HEK293 (cell line): ENCODE results near the gene SSBP2.

Source experiments
- CTCF ChIP-seq: fragments of 450-650 bp; formaldehyde crosslinking; IDR thresholded peaks from 2 replicates; pipeline ENCODE4 v1.5.1; 2016; ENCODE audit warnings: missing biosample characterization, missing genetic modification characterization
- KLF1 ChIP-seq: fragments of 450-650 bp; formaldehyde crosslinking; IDR thresholded peaks from 2 replicates; pipeline ENCODE4 v1.5.1; 2016; ENCODE audit warnings: missing biosample characterization, missing genetic modification characterization
- KLF9 ChIP-seq: fragments of 450-650 bp; formaldehyde crosslinking; IDR thresholded peaks from 2 replicates; pipeline ENCODE4 v1.5.1; 2016; ENCODE audit warnings: missing biosample characterization, missing genetic modification characterization, low read depth
- TSHZ1 ChIP-seq: fragments of 450-650 bp; formaldehyde crosslinking; IDR thresholded peaks from 2 replicates; pipeline ENCODE4 v1.5.1; 2016; ENCODE audit warnings: missing biosample characterization, missing genetic modification characterization, borderline replicate concordance
- ZNF121 ChIP-seq: fragments of 450-650 bp; formaldehyde crosslinking; IDR thresholded peaks from 2 replicates; pipeline ENCODE4 v1.5.1; 2016; ENCODE audit warnings: missing biosample characterization, missing genetic modification characterization
- ZNF133 ChIP-seq: fragments of 450-650 bp; formaldehyde crosslinking; IDR thresholded peaks from 2 replicates; pipeline ENCODE4 v1.5.1; 2016; ENCODE audit warnings: missing biosample characterization, missing genetic modification characterization
- ZNF837 ChIP-seq: fragments of 450-650 bp; formaldehyde crosslinking; IDR thresholded peaks from 2 replicates; pipeline ENCODE4 v1.5.1; 2016; ENCODE audit warnings: missing biosample characterization, missing genetic modification characterization
- TF ChIP-seq, protein P1 (sequence below): fragments of 450-650 bp; formaldehyde crosslinking; IDR thresholded peaks from 2 replicates; pipeline ENCODE4 v1.5.1; 2016; ENCODE audit warnings: missing biosample characterization, missing genetic modification characterization

DNA sequence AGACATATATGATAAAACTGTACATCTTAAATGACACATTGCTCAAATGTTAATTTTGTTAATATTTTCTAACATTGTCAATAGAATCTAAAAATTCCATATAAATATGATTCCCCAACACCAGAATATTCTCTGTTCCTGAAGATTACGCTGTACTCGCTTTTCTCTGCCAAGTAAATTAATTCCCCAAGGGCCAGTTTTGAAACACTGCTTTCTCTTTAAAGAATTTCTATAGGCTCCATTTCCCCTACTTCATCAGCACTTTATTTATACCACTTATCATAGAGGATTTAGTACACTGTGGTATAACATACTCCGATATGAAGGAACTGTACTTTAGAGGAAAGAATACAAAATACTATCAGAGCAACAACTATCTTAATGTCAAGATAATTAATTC lies 255.6 kb downstream of the SSBP2 start:
- no peak for TF ChIP-seq CTCF (tag by site-specific recombination)
- no peak for TF ChIP-seq KLF1 (tag by site-specific recombination)
- no peak for TF ChIP-seq ZNF121 (tag by site-specific recombination)
- TF ChIP-seq, protein P1, sequence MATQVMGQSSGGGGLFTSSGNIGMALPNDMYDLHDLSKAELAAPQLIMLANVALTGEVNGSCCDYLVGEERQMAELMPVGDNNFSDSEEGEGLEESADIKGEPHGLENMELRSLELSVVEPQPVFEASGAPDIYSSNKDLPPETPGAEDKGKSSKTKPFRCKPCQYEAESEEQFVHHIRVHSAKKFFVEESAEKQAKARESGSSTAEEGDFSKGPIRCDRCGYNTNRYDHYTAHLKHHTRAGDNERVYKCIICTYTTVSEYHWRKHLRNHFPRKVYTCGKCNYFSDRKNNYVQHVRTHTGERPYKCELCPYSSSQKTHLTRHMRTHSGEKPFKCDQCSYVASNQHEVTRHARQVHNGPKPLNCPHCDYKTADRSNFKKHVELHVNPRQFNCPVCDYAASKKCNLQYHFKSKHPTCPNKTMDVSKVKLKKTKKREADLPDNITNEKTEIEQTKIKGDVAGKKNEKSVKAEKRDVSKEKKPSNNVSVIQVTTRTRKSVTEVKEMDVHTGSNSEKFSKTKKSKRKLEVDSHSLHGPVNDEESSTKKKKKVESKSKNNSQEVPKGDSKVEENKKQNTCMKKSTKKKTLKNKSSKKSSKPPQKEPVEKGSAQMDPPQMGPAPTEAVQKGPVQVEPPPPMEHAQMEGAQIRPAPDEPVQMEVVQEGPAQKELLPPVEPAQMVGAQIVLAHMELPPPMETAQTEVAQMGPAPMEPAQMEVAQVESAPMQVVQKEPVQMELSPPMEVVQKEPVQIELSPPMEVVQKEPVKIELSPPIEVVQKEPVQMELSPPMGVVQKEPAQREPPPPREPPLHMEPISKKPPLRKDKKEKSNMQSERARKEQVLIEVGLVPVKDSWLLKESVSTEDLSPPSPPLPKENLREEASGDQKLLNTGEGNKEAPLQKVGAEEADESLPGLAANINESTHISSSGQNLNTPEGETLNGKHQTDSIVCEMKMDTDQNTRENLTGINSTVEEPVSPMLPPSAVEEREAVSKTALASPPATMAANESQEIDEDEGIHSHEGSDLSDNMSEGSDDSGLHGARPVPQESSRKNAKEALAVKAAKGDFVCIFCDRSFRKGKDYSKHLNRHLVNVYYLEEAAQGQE (tag by site-specific recombination) = no peak
- no peak for TF ChIP-seq ZNF133 (tag by site-specific recombination)
- TF ChIP-seq TSHZ1 (tag by site-specific recombination) = no peak
- no peak for TF ChIP-seq ZNF837 (tag by site-specific recombination)
- no peak for TF ChIP-seq KLF9 (tag by site-specific recombination)
